ENCODE measurements around the gene CHRNA1. TPM values are rescaled to one million over a fixed set of nuclear protein-coding genes. Genes with fewer than 3 reads are reported as not detected.

The CHRNA1 gene
- total RNA-seq, 4 donors from 2014 or later, result 84.6 to 306 (median 185) TPM

- Histone ChIP-seq H3K36me3 (peaks cover 0 to 37% of the 10 kb centered on the region in 2 donors), H3K27ac (peak overlapping the region in 3 of 4 donors; percentile 79 to 91 (median 84)), H3K9me3 (no peaks in the 10 kb centered on the region), H3K27me3 (no peaks in the 10 kb centered on the region), H3K4me3 (peak overlapping the region in 1 of 4 donors; percentile 58), H3K4me1 (peaks cover 35 to 44% of the 10 kb centered on the region in 2 donors)
- ATAC-seq (peak; percentile 53 to 82), DNase-seq (peak; percentile 33 to 46)
- intact Hi-C loops (cut with DNase I; ENCODE audit: low total_unique reads) (no loop called here), in situ Hi-C loops (cut with MboI; ENCODE audit: low sequenced_read_pairs in 4 of 4) (no loop called here)
- no peak for TF ChIP-seq POLR2A (IDR thresholded peaks at IDR 0.05)
- no peak for TF ChIP-seq CTCF (IDR thresholded peaks at IDR 0.05 in 4 of 5, conservative IDR thresholded peaks at IDR 0.05 in 1 of 5)
These were observed 3.3 kb downstream of the CHRNA1 start for GRCh38 chr2:174760845-174761473.

GRCh38 chr2:174759381-174760065 is 4.7 kb downstream of the CHRNA1 start:
- Histone ChIP-seq H3K36me3 (peaks cover 0 to 37% of the 10 kb centered on the region in 2 donors), H3K27me3 (no peaks in the 10 kb centered on the region), H3K4me1 (peaks cover 31 to 35% of the 10 kb centered on the region in 2 donors), H3K4me3 (no peak overlapping the region), H3K9me3 (no peaks in the 10 kb centered on the region), H3K27ac (peak overlapping the region in 1 of 4 donors; percentile 91)
- in situ Hi-C loops (cut with MboI; ENCODE audit: low sequenced_read_pairs in 4 of 4) (no loop called here), intact Hi-C loops (cut with DNase I; ENCODE audit: low total_unique reads) (no loop called here)
- no peak for DNase-seq
- TF ChIP-seq POLR2A (IDR thresholded peaks at IDR 0.05) (no peak), CTCF (IDR thresholded peaks at IDR 0.05 in 4 of 5, conservative IDR thresholded peaks at IDR 0.05 in 1 of 5) (no peak)
- ATAC-seq, result no peak

GRCh38 chr2:174756743-174757142 is 7.5 kb downstream of the CHRNA1 start:
- in situ Hi-C loops (cut with MboI; ENCODE audit: low sequenced_read_pairs in 4 of 4), result no loop called here
- H3K27ac ChIP-seq, result no peak overlapping the region
- intact Hi-C loops (cut with DNase I; ENCODE audit: low total_unique reads), result no loop called here
- peaks cover 7 to 28% of the 10 kb centered on the region in 2 donors for H3K4me1 ChIP-seq
- DNase-seq (no peak), ATAC-seq (no peak)
- H3K9me3 ChIP-seq, result no peaks in the 10 kb centered on the region
- no peak overlapping the region for H3K4me3 ChIP-seq
- H3K36me3 ChIP-seq, result peaks cover 0 to 58% of the 10 kb centered on the region in 2 donors
- no peak for TF ChIP-seq POLR2A (IDR thresholded peaks at IDR 0.05)
- TF ChIP-seq CTCF (IDR thresholded peaks at IDR 0.05 in 4 of 5, conservative IDR thresholded peaks at IDR 0.05 in 1 of 5), result no peak
- H3K27me3 ChIP-seq, result no peaks in the 10 kb centered on the region

GRCh38 chr2:174753038-174753633 is 11.1 kb downstream of the CHRNA1 start:
- Histone ChIP-seq H3K9me3 (no peaks in the 10 kb centered on the region), H3K27me3 (no peaks in the 10 kb centered on the region), H3K4me3 (no peak overlapping the region), H3K36me3 (peaks cover 0 to 67% of the 10 kb centered on the region in 2 donors), H3K27ac (no peak overlapping the region), H3K4me1 (peaks cover 0 to 9% of the 10 kb centered on the region in 2 donors)
- ATAC-seq, result no peak
- no peak for DNase-seq
- in situ Hi-C loops (cut with MboI; ENCODE audit: low sequenced_read_pairs in 4 of 4), result no loop called here
- intact Hi-C loops (cut with DNase I; ENCODE audit: low total_unique reads), result no loop called here
- TF ChIP-seq CTCF (IDR thresholded peaks at IDR 0.05 in 4 of 5, conservative IDR thresholded peaks at IDR 0.05 in 1 of 5), result no peak
- TF ChIP-seq POLR2A (IDR thresholded peaks at IDR 0.05), result no peak

Data from gastrocnemius medialis (tissue), 4 donors.